ENCODE data around the gene C1QTNF9B.
"Not testable (repeated sequence)": the region's sequence is repeated elsewhere in the genome, so short reads cannot be mapped to it uniquely, and the experiment has no call there.

The C1QTNF9B gene

GRCh38 chr13:23897452-23897919, at the start of gene C1QTNF9B:
Gene C1QTNF9B, minus strand, starts transcription at chr13:23897502.
- not testable (repeated sequence) for DNase-seq

GRCh38 chr13:23946900-23947299, 49.6 kb upstream of the C1QTNF9B start:
- no peak for DNase-seq

GRCh38 chr13:23946067-23946466, 48.8 kb upstream of the C1QTNF9B start:
- no peak for DNase-seq

DNA sequence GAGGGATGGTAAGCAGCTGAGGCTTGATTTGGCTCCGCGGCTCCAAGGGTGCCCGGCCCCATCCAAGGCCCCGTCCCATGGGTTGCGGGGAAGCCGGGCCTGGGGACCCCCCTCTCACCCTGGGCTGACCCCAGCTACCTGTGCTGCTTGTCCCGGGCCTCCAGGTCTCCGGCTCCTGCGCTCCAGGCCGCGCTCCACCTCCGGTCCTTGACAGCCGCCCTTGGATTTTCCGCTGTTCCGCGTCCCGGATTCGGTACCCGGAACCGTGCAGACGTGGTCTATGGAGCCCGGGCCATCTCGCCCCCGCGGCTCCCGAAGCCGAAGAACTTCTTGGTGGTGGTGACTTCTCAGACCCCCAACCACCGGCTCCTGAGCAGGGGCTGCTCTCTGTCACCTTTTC, 48.3 kb upstream of the C1QTNF9B start:
- no peak for DNase-seq

DNA sequence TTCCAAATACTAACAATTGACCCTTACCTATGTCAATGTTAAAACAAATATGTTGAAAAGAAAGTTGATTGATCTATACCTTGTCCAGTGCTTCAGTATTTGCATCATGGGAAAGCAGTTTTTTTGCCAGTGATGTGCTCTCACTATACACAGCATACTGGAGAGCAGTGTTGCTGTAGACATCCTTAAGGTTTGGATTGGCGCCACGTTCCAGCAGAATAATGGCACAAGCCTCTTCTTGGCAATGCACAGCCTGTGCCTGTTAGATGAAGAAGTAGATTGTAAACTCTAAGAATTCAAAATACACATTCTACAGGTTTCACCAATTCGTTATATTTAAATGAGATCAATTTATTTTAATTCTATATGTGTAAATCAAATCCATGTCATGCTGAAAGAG, 43.9 kb upstream of the C1QTNF9B start:
- DNase-seq, result no peak

- DNase-seq, result not testable (repeated sequence)
Measured at GRCh38 chr13:23939666-23940065, 42.4 kb upstream of the C1QTNF9B start.

DNA sequence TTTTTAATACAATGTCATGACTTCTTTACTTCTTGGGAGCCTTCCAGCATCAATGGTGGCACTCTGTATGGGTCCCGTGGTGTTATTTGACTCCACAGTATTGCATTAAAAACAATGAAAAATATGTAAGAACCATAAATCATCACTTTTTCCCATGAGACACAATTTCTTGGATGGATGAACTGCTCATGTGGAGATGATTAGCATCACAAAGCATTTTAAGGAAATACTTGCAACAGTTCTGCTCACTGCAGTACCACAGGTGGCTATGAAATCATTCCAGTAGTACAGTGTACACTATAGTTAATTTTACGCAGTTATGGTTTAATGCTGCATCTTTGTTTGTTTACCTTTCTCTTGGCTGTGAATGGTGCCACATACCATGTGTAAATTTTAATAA, 37.2 kb upstream of the C1QTNF9B start:
- DNase-seq, result no peak

DNA sequence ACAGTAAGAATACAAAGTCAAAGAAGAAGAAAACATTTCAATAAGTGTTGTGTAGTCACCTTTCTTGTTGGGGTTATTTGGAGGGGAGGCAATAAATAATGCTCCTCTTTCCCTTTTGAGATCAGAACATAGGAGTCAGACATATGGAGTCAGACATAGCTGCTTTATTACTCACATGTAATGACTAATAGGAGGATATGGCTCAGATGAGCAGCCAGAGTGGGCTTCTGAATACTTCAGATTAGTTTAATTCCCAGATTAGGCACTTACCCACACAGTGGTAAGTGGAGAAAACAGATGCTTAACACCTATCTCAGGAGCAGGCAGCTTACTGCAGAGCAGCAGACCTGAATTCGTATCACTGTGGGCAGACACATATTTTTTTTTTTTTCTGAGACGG, 31.7 kb upstream of the C1QTNF9B start:
- DNase-seq, result no peak

- DNase-seq, result no peak
Measured at GRCh38 chr13:23923031-23923430, 25.7 kb upstream of the C1QTNF9B start.

DNA sequence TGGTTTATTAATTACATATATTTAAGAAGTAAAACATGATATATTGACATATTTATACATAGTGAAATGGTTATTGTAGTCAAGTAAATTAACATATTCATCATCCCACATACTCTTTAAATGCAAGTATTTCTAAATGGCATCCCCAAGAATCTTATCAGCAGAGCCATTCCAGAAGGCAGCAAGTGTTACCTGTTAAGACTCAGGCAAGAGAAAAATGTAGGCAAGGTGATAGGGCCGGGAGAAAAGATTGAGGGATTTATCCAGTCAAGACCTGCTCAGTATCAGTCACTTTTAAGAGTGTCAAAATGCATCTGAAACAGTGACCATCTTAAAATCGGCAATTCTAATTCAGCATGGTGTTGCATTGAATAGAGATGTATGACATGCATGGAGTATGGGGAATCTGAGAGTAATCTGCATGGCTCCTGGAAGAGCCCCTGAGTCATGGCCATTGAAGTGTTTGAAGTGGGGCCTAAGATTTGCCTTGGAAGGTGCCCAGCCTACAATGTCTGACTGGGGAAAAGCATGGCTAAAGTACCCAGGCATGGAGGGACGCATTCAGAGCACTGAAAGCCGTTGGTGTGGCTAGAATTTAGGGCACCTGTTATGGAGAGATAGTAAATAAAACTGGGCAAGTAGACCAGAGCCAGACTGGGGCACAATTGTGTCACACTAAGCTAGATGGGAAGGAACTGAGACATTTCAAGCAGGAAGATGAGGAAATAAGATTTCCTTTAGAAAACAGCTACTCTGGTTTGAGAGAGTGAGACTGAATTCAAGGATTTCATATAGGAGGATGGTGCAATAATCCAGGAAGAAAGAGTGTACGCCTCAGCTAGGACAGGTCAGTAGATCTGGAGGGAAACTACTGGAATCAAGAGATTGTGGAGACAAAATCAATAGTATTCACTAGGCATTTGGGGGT, 25.0 kb upstream of the C1QTNF9B start:
- DNase-seq, result no peak

DNA sequence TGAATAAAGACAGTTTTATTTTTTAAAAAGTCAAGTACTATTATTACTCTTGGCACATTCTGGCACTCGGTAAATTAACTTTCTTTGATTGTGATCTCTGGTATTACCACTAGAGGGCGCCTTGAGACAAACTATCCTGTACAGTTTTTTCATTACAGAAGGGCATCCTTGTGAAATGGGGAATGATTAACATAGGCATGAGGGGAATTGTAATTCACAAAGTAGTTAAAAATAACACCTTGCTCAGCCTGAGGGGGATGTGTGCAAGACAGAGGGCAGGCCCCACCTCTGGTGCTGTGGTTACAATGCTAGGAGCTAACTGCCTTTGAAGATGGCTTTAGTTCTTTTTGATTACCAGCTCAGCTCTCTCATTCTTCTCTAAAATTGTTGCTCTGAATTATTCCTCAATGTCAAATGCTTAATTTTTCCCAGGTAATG, 24.2 kb upstream of the C1QTNF9B start:
- DNase-seq, result peak; percentile 14

GRCh38 chr13:23919006-23919405, 21.7 kb upstream of the C1QTNF9B start:
- no peak for DNase-seq

- no peak for DNase-seq
Measured at GRCh38 chr13:23918208-23918607, 20.9 kb upstream of the C1QTNF9B start.

DNA sequence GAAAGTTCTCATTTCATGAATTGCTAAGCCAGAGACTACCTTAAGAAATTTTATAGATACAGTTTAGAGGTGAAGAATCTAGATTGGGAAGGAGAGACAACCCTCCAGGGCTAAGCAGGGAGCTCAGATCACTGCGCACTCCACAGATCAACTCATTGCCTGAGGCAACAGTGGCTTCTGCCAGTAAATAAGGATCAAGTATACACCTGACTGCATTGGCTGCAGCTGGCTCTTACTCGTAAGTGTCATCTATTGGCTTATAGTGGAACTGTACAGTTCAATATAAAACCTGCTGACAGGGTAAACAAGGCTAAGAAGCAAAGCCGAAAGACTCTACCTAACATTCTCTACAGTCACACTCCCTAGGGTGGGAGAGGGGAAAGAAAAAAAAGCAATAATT, 18.0 kb upstream of the C1QTNF9B start:
- DNase-seq, result peak; percentile 74

DNA sequence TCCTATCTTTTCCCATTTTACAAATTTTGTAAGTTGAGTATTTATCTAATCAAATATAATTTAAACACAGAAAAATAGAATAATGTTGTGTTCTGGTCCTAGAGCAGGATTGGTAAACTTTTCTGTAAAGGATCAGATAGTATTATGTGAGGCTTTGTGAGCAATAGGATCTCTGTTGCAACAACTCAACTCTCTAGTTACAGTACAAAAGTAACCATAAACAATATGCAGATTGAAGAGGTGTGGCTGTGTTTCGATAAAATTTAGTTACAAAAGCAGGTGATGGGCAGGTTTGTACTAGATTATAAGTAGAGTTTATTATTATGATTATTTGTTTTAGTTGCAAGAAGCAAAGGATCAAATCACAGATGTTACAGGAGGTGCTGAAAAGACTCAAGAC, 15.2 kb upstream of the C1QTNF9B start:
- no peak for DNase-seq

DNA sequence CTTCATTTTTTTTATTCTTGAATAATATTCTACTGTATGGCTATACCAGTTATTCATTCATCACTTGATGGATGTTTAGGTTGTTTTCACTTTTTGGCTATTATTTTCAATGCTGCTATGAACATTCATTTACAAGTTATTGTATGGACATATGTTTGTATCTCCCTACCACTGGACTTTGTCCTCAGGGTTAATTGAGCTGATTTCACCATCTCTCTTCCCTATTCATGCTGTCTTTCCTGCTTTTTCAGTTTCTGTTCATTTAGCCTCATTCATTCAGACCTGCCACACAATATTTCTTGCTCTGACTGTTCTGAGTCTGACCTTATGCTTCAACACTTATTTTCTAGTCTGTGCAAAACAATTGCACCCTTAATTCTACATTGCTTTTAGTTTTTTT, 12.3 kb upstream of the C1QTNF9B start:
- DNase-seq, result no peak

GRCh38 chr13:23905766-23906165, 8.5 kb upstream of the C1QTNF9B start:
- no peak for DNase-seq

- DNase-seq, result no peak
Measured at GRCh38 chr13:23903906-23904280, 6.6 kb upstream of the C1QTNF9B start.

DNA sequence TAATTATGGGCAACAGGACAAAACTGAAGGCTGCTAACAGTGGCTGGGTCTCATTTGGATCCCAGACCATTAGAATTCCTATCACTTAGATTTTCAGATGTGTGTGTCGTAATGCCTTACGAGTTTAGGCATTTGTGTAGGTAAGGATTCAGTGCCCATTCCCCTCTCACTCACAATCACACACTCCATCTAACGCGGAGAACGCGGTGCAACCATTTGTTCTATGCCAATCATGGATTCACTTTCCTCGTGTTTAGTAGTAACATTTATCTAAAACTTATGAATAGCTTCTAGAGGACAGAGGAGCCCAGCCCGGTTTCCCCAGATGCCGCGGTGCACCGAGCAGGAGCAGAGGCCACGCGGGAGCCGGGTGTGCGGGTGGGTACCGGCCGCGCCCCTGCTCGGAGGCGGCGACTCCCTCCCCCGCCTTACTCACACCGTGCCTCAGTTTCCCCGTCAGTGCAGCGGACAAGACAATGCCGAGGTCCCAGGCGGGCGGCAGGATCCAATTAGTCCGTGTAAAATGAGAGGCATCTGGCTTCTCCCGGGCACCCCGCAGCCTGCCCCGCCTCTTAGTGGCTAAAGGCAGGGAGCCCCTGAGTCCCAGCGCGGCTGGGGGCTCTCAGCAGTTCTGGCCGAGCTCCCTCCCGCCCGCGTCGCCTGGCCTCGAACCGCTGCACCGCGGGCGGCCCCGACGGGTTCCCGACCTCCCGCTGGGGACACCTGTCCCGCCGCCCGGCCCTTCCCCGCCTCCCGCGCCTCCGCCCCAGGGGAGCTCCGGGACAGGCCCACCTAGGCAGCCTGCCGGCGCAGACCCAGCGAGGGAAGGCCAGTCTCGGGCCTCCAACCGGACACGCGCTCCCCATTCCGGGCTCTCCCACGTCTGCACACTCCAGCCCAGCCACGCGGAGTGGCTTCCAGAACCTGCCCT, 5.9 kb upstream of the C1QTNF9B start:
- no peak for DNase-seq

DNA sequence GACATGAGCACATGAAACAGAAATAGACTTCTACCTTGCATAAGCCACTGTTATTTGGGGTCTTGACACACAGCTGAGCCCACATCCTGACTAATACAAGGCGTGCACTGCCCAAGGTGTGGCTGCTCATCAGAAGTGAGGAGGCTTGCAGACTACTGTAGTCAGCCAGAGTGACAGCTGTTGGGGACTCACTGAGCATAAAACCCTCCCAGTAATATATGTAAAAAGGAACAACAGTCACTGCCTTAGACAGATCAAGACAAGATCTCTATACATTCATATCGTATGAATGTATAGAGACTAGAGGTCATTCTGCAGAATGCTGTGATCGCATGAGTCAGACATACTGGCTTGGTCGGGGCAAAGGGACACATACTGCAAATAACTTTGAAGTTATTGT, 4.1 kb upstream of the C1QTNF9B start:
- no peak for DNase-seq

DNA sequence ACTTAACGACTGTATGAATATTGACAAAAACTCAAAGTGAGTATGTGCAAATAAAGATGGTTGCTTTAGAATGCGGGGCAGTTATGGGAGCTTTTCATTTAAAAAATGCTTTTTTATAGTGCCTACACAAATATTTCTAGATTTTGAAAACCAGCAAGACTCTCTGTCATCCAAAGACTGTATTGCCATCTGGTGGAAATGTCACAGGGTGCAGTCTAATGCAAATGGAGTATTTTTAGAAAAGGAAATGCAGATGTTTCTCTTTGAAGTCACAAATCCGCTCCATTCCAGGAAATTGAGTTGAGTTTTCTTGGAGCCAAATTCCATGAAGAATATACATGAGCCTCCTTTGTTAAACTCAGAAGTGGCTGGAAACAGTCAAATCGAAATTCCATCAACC, 2.3 kb upstream of the C1QTNF9B start:
- DNase-seq, result peak; percentile 15

DNA sequence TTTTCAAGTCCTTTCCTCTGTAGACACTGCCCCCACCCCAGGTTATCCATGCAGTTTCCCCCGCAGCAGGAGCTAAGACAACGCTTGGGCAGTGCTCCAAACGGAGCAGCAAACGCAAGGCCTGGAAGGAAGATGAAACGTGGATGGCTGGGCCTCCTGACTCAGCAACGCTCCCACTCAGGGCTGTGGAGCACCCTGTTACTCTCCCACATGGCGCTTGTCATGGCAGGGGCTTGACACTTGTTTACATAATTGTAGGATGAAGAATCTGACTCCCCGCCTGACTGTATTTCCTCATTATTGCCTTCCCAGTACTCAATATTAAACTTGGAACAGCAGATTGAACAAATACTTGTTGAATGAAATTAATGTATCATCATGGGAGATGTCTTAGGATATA, 799 bp upstream of the C1QTNF9B start:
- no peak for DNase-seq

DNA sequence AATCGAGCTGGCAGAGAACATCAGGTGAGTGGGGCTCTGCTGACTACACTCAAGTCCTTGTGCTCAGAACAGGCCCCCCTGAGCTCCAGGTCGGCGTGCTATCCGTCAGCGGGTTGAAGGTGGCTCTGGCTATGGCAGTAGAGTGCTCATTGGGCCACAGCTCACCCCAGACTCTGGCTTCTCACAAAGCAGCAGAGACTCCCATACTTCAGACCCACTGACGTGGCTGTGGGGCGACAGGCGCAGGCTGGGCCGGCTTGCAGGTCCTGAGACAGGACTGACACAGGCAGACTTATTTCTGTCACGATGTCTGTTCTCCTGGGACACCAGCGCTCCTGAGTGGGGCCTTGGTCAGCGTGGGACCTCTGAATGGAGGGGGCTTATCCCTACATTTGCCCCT, 2.6 kb downstream of the C1QTNF9B start:
- DNase-seq, result not testable (repeated sequence)

- DNase-seq, result not testable (repeated sequence)
Measured at GRCh38 chr13:23893791-23894190, 3.5 kb downstream of the C1QTNF9B start.

Data from NCI-H510A treated with DMSO at 0.1 percent for 48 hours (cell line).